ENCODE results near the gene NOL3.

GRCh38 chr16:67145746-67146145 lies 24.6 kb upstream of the NOL3 start:
- TF ChIP-seq CTCF (conservative IDR thresholded peaks at IDR 0.05) (no peak), EZH2 (IDR thresholded peaks at IDR 0.05; ENCODE audit: low read depth) (no peak)

Data from PC-9 (cell line).